ENCODE results near the gene SLC9A9.

Gene SLC9A9

GRCh38 chr3:143668924-143669790, 179.1 kb downstream of the SLC9A9 start:
- H3K27ac ChIP-seq: no peak overlapping the region
- H3K4me3 ChIP-seq: no peak overlapping the region
- TF ChIP-seq CTCF (IDR thresholded peaks at IDR 0.05): no peak
- no peak for DNase-seq (ENCODE audit: low spot score)

- no peak for DNase-seq (ENCODE audit: low spot score)
- TF ChIP-seq CTCF (IDR thresholded peaks at IDR 0.05): no peak
- H3K27ac ChIP-seq: no peak overlapping the region
- no peak overlapping the region for H3K4me3 ChIP-seq
These were observed 179.9 kb downstream of the SLC9A9 start for GRCh38 chr3:143668385-143668784.

- DNase-seq (ENCODE audit: low spot score): no peak
- Histone ChIP-seq H3K4me3 (no peak overlapping the region), H3K27ac (no peak overlapping the region)
- TF ChIP-seq CTCF (IDR thresholded peaks at IDR 0.05): no peak
These were observed 186.6 kb downstream of the SLC9A9 start for GRCh38 chr3:143661677-143662076.

- Histone ChIP-seq H3K4me3 (no peak overlapping the region), H3K27ac (no peak overlapping the region)
- no peak for TF ChIP-seq CTCF (IDR thresholded peaks at IDR 0.05)
- DNase-seq (ENCODE audit: low spot score): no peak
These were observed 189.4 kb downstream of the SLC9A9 start for GRCh38 chr3:143658861-143659260.

- no peak overlapping the region for H3K27ac ChIP-seq
- no peak overlapping the region for H3K4me3 ChIP-seq
- TF ChIP-seq CTCF (IDR thresholded peaks at IDR 0.05): no peak
- no peak for DNase-seq (ENCODE audit: low spot score)
These were observed 190.2 kb downstream of the SLC9A9 start for GRCh38 chr3:143658116-143658515.

- H3K27ac ChIP-seq: no peak overlapping the region
- TF ChIP-seq CTCF (IDR thresholded peaks at IDR 0.05): no peak
- H3K4me3 ChIP-seq: no peak overlapping the region
- no peak for DNase-seq (ENCODE audit: low spot score)
These were observed 190.9 kb downstream of the SLC9A9 start for GRCh38 chr3:143657391-143657790.

- DNase-seq (ENCODE audit: low spot score): no peak
- Histone ChIP-seq H3K4me3 (no peak overlapping the region), H3K27ac (no peak overlapping the region)
- TF ChIP-seq CTCF (IDR thresholded peaks at IDR 0.05): no peak
These were observed 193.4 kb downstream of the SLC9A9 start for GRCh38 chr3:143654906-143655305.

Data from coronary artery (tissue), 2 donors.